WTC11 (cell line): ENCODE measurements around the gene CPAMD8. TPM values are rescaled to one million over a fixed set of nuclear protein-coding genes. Genes with fewer than 3 reads are reported as not detected.

Experiments
- ATAC-seq: fragments of 200-7000 bp; cut with Tn5 transposase; 2 replicates; pipeline ENCODE4 v1.10.0; 2021; ENCODE audit warnings: mild to moderate bottlenecking, moderate library complexity
- CTCF ChIA-PET: fragments of 300-600 bp; sonication (Branson Sonifier 250); formaldehyde crosslinking; loops from one replicate; lab custom pipeline; 2021; ENCODE audit warnings: antibody characterized with exemption; lab: Charles Lee
- POLR2A ChIA-PET: fragments of 350-600 bp; sonication (Branson Sonifier 250); formaldehyde crosslinking; loops from one replicate; lab custom pipeline; 2021; ENCODE audit warnings: antibody characterized with exemption; lab: Charles Lee
- DNase-seq: peaks from one replicate; pipeline ENCODE4 v3.0.0; 2021; ENCODE audit warnings: low spot score
- H3K27ac Mint-ChIP-seq: 2 replicates; pipeline ENCODE4 v1.8.0; 2021; ENCODE audit warnings: mixed read lengths
- H3K27me3 Mint-ChIP-seq: 2 replicates; pipeline ENCODE4 v1.8.0; 2021; ENCODE audit warnings: low read depth, mild to moderate bottlenecking, moderate library complexity, mixed read lengths
- H3K36me3 Mint-ChIP-seq: 2 replicates; pipeline ENCODE4 v1.8.0; 2021; ENCODE audit warnings: mixed read lengths
- H3K4me1 Mint-ChIP-seq: 2 replicates; pipeline ENCODE4 v1.8.0; 2022; ENCODE audit warnings: mixed read lengths
- H3K4me3 Mint-ChIP-seq: 2 replicates; pipeline ENCODE4 v1.8.0; 2021; ENCODE audit warnings: mild to moderate bottlenecking, moderate library complexity, mixed read lengths
- H3K9me3 Mint-ChIP-seq: 2 replicates; pipeline ENCODE4 v1.8.0; 2021; ENCODE audit warnings: mixed read lengths
- AR ChIP-seq: fragments of 250-450 bp; sonication (Bioruptor Pico); IDR thresholded peaks from 2 replicates; pipeline ENCODE4 v1.9.0; 2021; ENCODE audit warnings: mild to moderate bottlenecking
- ATF1 ChIP-seq: sonication (generic); formaldehyde crosslinking; IDR thresholded peaks from 2 replicates; pipeline ENCODE4 v1.8.1; 2023; ENCODE audit warnings: mild to moderate bottlenecking, moderate library complexity, missing genetic modification reagents
- GABPB1 ChIP-seq: sonication (generic); formaldehyde crosslinking; IDR thresholded peaks from 2 replicates; pipeline ENCODE4 v1.8.1; 2023; ENCODE audit warnings: mild to moderate bottlenecking, missing genetic modification reagents
- GTF2I ChIP-seq: fragments of 250-450 bp; sonication (Bioruptor Pico); conservative IDR thresholded peaks from 2 replicates; pipeline ENCODE4 v1.4.0; 2021; ENCODE audit warnings: mild to moderate bottlenecking
- JAZF1 ChIP-seq: fragments of 250-450 bp; sonication (Bioruptor Pico); IDR thresholded peaks from 2 replicates; pipeline ENCODE4 v1.9.0; 2021; ENCODE audit warnings: moderate library complexity, mild to moderate bottlenecking, inconsistent platforms
- JUN ChIP-seq: sonication (generic); formaldehyde crosslinking; IDR thresholded peaks from 2 replicates; pipeline ENCODE4 v1.8.0; 2023; ENCODE audit warnings: mild to moderate bottlenecking, missing genetic modification reagents
- KAT7 ChIP-seq: sonication (generic); formaldehyde crosslinking; IDR thresholded peaks from 2 replicates; pipeline ENCODE4 v1.8.1; 2023; ENCODE audit warnings: missing genetic modification reagents, mild to moderate bottlenecking, borderline replicate concordance
- PRRX2 ChIP-seq: fragments of 250-450 bp; sonication (Bioruptor Pico); IDR thresholded peaks from 2 replicates; pipeline ENCODE4 v1.8.0; 2021; ENCODE audit warnings: mild to moderate bottlenecking
- RELA ChIP-seq: sonication (generic); formaldehyde crosslinking; IDR thresholded peaks from 2 replicates; pipeline ENCODE4 v1.8.1; 2022; ENCODE audit warnings: missing genetic modification reagents, mild to moderate bottlenecking, borderline replicate concordance
- TP53 ChIP-seq: sonication (generic); formaldehyde crosslinking; IDR thresholded peaks from 2 replicates; pipeline ENCODE4 v1.8.1; 2023; ENCODE audit warnings: mild to moderate bottlenecking, missing genetic modification reagents
- USF1 ChIP-seq: sonication (generic); formaldehyde crosslinking; IDR thresholded peaks from 2 replicates; pipeline ENCODE4 v1.8.0; 2022; ENCODE audit warnings: mild to moderate bottlenecking, missing genetic modification reagents
- ZNF671 ChIP-seq: fragments of 250-450 bp; sonication (Bioruptor Pico); IDR thresholded peaks from 2 replicates; pipeline ENCODE4 v1.8.0; 2021; ENCODE audit warnings: mild to moderate bottlenecking
- ZSCAN18 ChIP-seq: fragments of 250-450 bp; sonication (Bioruptor Pico); IDR thresholded peaks from 2 replicates; pipeline ENCODE4 v2.1.2; 2022; ENCODE audit warnings: mild to moderate bottlenecking, moderate library complexity
- total RNA-seq: library from RNA; stranded (reverse); gene quantifications from 3 replicates; pipeline ENCODE4 v1.2.3, GENCODE V29; 2021
- TF ChIP-seq, protein P1 (sequence below): sonication (generic); formaldehyde crosslinking; IDR thresholded peaks from 2 replicates; pipeline ENCODE4 v1.8.1; 2023; ENCODE audit warnings: mild to moderate bottlenecking, missing genetic modification reagents
- TF ChIP-seq, protein P2 (sequence below): sonication (generic); formaldehyde crosslinking; IDR thresholded peaks from 2 replicates; pipeline ENCODE4 v1.8.1; 2023; ENCODE audit warnings: mild to moderate bottlenecking, missing genetic modification reagents, borderline replicate concordance

CPAMD8 gene
- total RNA-seq, 1 experiment from 2014 or later = 6.9 TPM

- H3K36me3 Mint-ChIP-seq = peaks cover 21% of the 10 kb centered on the region
- no peak for ATAC-seq
- TF ChIP-seq JAZF1 (no peak), ATF1 (CRISPR knock-in tag) (no peak), ZSCAN18 (CRISPR knock-in tag) (no peak), AR (no peak), ZNF671 (CRISPR knock-in tag) (no peak), TP53 (no peak), PRRX2 (no peak), GABPB1 (CRISPR knock-in tag) (no peak), KAT7 (no peak)
- TF ChIP-seq, protein P1, sequence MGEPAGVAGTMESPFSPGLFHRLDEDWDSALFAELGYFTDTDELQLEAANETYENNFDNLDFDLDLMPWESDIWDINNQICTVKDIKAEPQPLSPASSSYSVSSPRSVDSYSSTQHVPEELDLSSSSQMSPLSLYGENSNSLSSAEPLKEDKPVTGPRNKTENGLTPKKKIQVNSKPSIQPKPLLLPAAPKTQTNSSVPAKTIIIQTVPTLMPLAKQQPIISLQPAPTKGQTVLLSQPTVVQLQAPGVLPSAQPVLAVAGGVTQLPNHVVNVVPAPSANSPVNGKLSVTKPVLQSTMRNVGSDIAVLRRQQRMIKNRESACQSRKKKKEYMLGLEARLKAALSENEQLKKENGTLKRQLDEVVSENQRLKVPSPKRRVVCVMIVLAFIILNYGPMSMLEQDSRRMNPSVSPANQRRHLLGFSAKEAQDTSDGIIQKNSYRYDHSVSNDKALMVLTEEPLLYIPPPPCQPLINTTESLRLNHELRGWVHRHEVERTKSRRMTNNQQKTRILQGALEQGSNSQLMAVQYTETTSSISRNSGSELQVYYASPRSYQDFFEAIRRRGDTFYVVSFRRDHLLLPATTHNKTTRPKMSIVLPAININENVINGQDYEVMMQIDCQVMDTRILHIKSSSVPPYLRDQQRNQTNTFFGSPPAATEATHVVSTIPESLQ (CRISPR knock-in tag) = no peak
- TF ChIP-seq, protein P2, sequence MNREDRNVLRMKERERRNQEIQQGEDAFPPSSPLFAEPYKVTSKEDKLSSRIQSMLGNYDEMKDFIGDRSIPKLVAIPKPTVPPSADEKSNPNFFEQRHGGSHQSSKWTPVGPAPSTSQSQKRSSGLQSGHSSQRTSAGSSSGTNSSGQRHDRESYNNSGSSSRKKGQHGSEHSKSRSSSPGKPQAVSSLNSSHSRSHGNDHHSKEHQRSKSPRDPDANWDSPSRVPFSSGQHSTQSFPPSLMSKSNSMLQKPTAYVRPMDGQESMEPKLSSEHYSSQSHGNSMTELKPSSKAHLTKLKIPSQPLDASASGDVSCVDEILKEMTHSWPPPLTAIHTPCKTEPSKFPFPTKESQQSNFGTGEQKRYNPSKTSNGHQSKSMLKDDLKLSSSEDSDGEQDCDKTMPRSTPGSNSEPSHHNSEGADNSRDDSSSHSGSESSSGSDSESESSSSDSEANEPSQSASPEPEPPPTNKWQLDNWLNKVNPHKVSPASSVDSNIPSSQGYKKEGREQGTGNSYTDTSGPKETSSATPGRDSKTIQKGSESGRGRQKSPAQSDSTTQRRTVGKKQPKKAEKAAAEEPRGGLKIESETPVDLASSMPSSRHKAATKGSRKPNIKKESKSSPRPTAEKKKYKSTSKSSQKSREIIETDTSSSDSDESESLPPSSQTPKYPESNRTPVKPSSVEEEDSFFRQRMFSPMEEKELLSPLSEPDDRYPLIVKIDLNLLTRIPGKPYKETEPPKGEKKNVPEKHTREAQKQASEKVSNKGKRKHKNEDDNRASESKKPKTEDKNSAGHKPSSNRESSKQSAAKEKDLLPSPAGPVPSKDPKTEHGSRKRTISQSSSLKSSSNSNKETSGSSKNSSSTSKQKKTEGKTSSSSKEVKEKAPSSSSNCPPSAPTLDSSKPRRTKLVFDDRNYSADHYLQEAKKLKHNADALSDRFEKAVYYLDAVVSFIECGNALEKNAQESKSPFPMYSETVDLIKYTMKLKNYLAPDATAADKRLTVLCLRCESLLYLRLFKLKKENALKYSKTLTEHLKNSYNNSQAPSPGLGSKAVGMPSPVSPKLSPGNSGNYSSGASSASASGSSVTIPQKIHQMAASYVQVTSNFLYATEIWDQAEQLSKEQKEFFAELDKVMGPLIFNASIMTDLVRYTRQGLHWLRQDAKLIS (CRISPR knock-in tag) = no peak
- TF ChIP-seq, all 79 proteins: peak for 0
- Mint-ChIP-seq H3K27ac (no peak overlapping the region), H3K4me1 (no peaks in the 10 kb centered on the region), H3K27me3 (no peaks in the 10 kb centered on the region; the same call in 1 of the 2 replicates), H3K4me3 (no peak overlapping the region), H3K9me3 (no peaks in the 10 kb centered on the region)
- no peak for DNase-seq
- ChIA-PET CTCF (no interaction called here), POLR2A (no interaction called here)
Measured at GRCh38 chr19:17045907-17046502, 19.4 kb upstream of the CPAMD8 start.

DNA sequence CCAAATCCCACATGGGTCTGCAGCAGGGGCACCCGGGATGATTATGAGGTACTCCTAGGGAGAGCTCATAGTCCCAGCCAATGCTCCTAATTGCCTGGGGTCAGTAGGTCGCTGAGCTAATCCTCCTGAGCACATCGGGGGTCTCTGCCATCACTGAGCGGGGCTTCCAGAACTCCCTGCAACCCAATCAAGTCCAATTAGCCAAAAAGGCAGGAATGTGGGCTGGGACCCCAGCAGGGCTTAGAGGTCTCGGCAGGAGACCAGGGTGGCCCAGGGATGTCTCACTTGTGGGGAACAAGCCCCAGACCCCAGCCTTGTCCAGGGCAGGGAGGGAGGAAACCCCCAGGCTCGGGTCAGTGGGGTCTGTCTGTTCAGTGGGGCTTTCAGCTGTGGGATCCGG lies 17.1 kb upstream of the CPAMD8 start:
- ChIA-PET CTCF (interaction anchor here (3.5 kb wide), 1 partner anchor 8 kb away, joined by 21 read pairs; no protein-coding TSS in a partner anchor), POLR2A (no interaction called here)
- no peaks in the 10 kb centered on the region; the same call in 1 of the 2 replicates for H3K27me3 Mint-ChIP-seq
- DNase-seq (no peak), ATAC-seq (no peak)
- peaks cover 3% of the 10 kb centered on the region; the same call in 1 of the 2 replicates for H3K36me3 Mint-ChIP-seq
- H3K4me1 Mint-ChIP-seq = no peaks in the 10 kb centered on the region
- peaks cover 3% of the 10 kb centered on the region; the same call in 1 of the 2 replicates for H3K9me3 Mint-ChIP-seq
- H3K27ac Mint-ChIP-seq = no peak overlapping the region
- no peak overlapping the region for H3K4me3 Mint-ChIP-seq
- no peak for TF ChIP-seq JUN (CRISPR knock-in tag)
- TF ChIP-seq, protein P2 (CRISPR knock-in tag) = no peak
- TF ChIP-seq GTF2I (CRISPR knock-in tag) = no peak
- TF ChIP-seq RELA (CRISPR knock-in tag) = no peak
- no peak for TF ChIP-seq USF1
